Mesothelial cell of epicardium (in vitro differentiated cells): ENCODE measurements around the gene RCL1. TPM values are rescaled to one million over a fixed set of nuclear protein-coding genes. Genes with fewer than 3 reads are reported as not detected.

Experiments used
- DNase-seq, 2 experiments: peaks; one replicate each; pipeline ENCODE4 v3.0.0; 2021; ENCODE audit warnings: low spot score in 2 of 2; ENCODE audit not compliant: unreplicated experiment in 2 of 2
- H3K27ac Mint-ChIP-seq: 2 replicates; pipeline ENCODE4 v1.8.0; 2021; ENCODE audit warnings: mixed read lengths
- H3K27me3 Mint-ChIP-seq: 2 replicates; pipeline ENCODE4 v1.8.0; 2021; ENCODE audit warnings: low read depth, mixed read lengths
- H3K36me3 Mint-ChIP-seq: 2 replicates; pipeline ENCODE4 v1.8.0; 2021; ENCODE audit warnings: mixed read lengths
- H3K4me1 Mint-ChIP-seq: 2 replicates; pipeline ENCODE4 v1.8.0; 2021; ENCODE audit warnings: mixed read lengths
- H3K4me3 Mint-ChIP-seq: 2 replicates; pipeline ENCODE4 v1.8.0; 2021; ENCODE audit warnings: mild to moderate bottlenecking, moderate library complexity, mixed read lengths
- H3K9me3 Mint-ChIP-seq: 2 replicates; pipeline ENCODE4 v1.8.0; 2021; ENCODE audit warnings: mixed read lengths
- CTCF ChIP-seq: fragments of 200-600 bp; sonication (generic); IDR thresholded peaks from one replicate; pipeline ENCODE4 v1.5.0; 2021; ENCODE audit warnings: antibody characterized with exemption; ENCODE audit not compliant: unreplicated experiment
- total RNA-seq: library from RNA; stranded (reverse); gene quantifications from 3 replicates; pipeline ENCODE4 v1.2.1, GENCODE V29; 2021

RCL1 gene
- total RNA-seq, 1 donor from 2014 or later = 21.2 TPM

- TF ChIP-seq CTCF = no peak
- Mint-ChIP-seq H3K4me3 (peak overlapping the region; percentile 48), H3K4me1 (peaks cover 10% of the 10 kb centered on the region), H3K27me3 (peaks cover 10% of the 10 kb centered on the region), H3K9me3 (no peaks in the 10 kb centered on the region), H3K36me3 (no peaks in the 10 kb centered on the region), H3K27ac (peak overlapping the region; percentile 5)
- no peak for DNase-seq
Measured at GRCh38 chr9:4762886-4763541, 29.7 kb upstream of the RCL1 start.

GRCh38 chr9:4764033-4764432, 28.7 kb upstream of the RCL1 start:
- Mint-ChIP-seq H3K9me3 (no peaks in the 10 kb centered on the region), H3K4me3 (no peak overlapping the region), H3K27ac (no peak overlapping the region), H3K36me3 (no peaks in the 10 kb centered on the region), H3K4me1 (peaks cover 10% of the 10 kb centered on the region), H3K27me3 (peaks cover 10% of the 10 kb centered on the region)
- no peak for TF ChIP-seq CTCF
- DNase-seq = no peak

DNA sequence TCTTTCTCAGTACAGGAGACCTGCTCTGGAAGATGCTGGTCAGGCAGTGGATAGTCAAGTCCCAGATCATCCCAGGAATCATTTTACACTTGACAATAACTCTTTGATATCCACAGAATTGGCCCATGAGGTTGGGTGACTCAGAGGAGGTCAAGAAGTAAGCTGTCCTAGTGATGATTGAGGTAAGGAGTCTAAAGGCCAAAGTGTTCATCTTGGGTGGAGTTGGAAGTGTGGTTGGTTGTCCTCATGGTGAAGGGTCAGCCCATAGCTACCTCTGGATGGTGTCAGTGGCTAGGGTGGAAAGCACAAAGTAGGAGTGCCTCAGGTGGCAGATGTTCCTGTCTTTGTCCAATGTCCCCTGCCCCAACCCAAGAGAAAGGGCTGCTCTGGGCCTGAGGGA, 24.1 kb upstream of the RCL1 start:
- no peak overlapping the region for H3K27ac Mint-ChIP-seq
- no peaks in the 10 kb centered on the region for H3K4me1 Mint-ChIP-seq
- no peaks in the 10 kb centered on the region for H3K36me3 Mint-ChIP-seq

GRCh38 chr9:4769321-4770080, 23.2 kb upstream of the RCL1 start:
- no peak for DNase-seq
- Mint-ChIP-seq H3K4me1 (no peaks in the 10 kb centered on the region), H3K4me3 (no peak overlapping the region), H3K27me3 (no peaks in the 10 kb centered on the region), H3K9me3 (no peaks in the 10 kb centered on the region), H3K36me3 (no peaks in the 10 kb centered on the region), H3K27ac (no peak overlapping the region)
- no peak for TF ChIP-seq CTCF

More for the DNA sequence above, 24.1 kb upstream of the RCL1 start:
- DNase-seq = no peak
- no peak for TF ChIP-seq CTCF
- no peaks in the 10 kb centered on the region for H3K9me3 Mint-ChIP-seq
- no peak overlapping the region for H3K4me3 Mint-ChIP-seq
- H3K27me3 Mint-ChIP-seq = no peaks in the 10 kb centered on the region

GRCh38 chr9:4771788-4772187, 21.0 kb upstream of the RCL1 start:
- Mint-ChIP-seq H3K4me3 (no peak overlapping the region), H3K4me1 (no peaks in the 10 kb centered on the region), H3K27ac (no peak overlapping the region), H3K36me3 (no peaks in the 10 kb centered on the region), H3K27me3 (no peaks in the 10 kb centered on the region), H3K9me3 (no peaks in the 10 kb centered on the region)
- no peak for DNase-seq
- TF ChIP-seq CTCF = no peak
